ENCODE results near the gene RIPOR2.

GRCh38 chr6:24929242-24929641, 6.5 kb downstream of the RIPOR2 start:
- no peak for TF ChIP-seq CTCF (IDR thresholded peaks at IDR 0.05)
- no peak for TF ChIP-seq POLR2A (IDR thresholded peaks at IDR 0.05)
